ENCODE results near the gene AIP.

DNA sequence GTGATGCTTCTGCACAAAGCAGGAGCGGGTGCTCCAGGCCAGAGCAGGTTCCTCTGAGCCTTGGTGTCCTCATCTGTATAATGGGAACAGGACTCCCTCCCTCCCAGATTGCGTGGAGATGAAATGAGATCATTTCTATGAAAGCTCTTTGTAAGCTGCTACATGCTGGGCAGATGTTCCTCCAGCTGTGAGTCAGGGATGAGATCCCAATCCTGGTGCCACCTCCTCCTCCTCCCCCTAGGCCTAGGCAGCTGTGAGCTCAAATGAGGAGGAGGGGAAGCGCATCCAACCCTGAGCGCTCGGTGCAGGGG, 47.4 kb downstream of the AIP start:
- TF ChIP-seq ZNF780A (CRISPR knock-in tag; IDR thresholded peaks at IDR 0.05): no peak
- no peak for TF ChIP-seq KAT7 (CRISPR knock-in tag; IDR thresholded peaks at IDR 0.05; ENCODE audit: borderline replicate concordance)
- no peak for TF ChIP-seq HNRNPK (IDR thresholded peaks at IDR 0.05; ENCODE audit: low read depth, low read length, poor library complexity, severe bottlenecking)
- TF ChIP-seq ESRRA (IDR thresholded peaks at IDR 0.05; ENCODE audit: borderline replicate concordance, low read depth): no peak
- no peak for TF ChIP-seq EZH2 (IDR thresholded peaks at IDR 0.05; ENCODE audit: borderline replicate concordance, low read depth, low read length)
- no peak for TF ChIP-seq ZNF76 (CRISPR knock-in tag; IDR thresholded peaks at IDR 0.05; ENCODE audit: borderline replicate concordance)
- TF ChIP-seq, protein P1, sequence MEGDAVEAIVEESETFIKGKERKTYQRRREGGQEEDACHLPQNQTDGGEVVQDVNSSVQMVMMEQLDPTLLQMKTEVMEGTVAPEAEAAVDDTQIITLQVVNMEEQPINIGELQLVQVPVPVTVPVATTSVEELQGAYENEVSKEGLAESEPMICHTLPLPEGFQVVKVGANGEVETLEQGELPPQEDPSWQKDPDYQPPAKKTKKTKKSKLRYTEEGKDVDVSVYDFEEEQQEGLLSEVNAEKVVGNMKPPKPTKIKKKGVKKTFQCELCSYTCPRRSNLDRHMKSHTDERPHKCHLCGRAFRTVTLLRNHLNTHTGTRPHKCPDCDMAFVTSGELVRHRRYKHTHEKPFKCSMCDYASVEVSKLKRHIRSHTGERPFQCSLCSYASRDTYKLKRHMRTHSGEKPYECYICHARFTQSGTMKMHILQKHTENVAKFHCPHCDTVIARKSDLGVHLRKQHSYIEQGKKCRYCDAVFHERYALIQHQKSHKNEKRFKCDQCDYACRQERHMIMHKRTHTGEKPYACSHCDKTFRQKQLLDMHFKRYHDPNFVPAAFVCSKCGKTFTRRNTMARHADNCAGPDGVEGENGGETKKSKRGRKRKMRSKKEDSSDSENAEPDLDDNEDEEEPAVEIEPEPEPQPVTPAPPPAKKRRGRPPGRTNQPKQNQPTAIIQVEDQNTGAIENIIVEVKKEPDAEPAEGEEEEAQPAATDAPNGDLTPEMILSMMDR (IDR thresholded peaks at IDR 0.05 in 2 of 3, conservative IDR thresholded peaks at IDR 0.05 in 1 of 3; ENCODE audit: insufficient read depth in 2 of 3, low read depth in 1 of 3, low read length in 3 of 3): no peak
- TF ChIP-seq TAF9B (IDR thresholded peaks at IDR 0.05; ENCODE audit: partially characterized antibody): no peak
- TF ChIP-seq, protein P2, sequence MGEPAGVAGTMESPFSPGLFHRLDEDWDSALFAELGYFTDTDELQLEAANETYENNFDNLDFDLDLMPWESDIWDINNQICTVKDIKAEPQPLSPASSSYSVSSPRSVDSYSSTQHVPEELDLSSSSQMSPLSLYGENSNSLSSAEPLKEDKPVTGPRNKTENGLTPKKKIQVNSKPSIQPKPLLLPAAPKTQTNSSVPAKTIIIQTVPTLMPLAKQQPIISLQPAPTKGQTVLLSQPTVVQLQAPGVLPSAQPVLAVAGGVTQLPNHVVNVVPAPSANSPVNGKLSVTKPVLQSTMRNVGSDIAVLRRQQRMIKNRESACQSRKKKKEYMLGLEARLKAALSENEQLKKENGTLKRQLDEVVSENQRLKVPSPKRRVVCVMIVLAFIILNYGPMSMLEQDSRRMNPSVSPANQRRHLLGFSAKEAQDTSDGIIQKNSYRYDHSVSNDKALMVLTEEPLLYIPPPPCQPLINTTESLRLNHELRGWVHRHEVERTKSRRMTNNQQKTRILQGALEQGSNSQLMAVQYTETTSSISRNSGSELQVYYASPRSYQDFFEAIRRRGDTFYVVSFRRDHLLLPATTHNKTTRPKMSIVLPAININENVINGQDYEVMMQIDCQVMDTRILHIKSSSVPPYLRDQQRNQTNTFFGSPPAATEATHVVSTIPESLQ (CRISPR knock-in tag; IDR thresholded peaks at IDR 0.05): no peak
- TF ChIP-seq TEAD4 (IDR thresholded peaks at IDR 0.05; ENCODE audit: low read length): no peak
- no peak for TF ChIP-seq TEAD4 (CRISPR knock-in tag; IDR thresholded peaks at IDR 0.05; ENCODE audit: borderline replicate concordance)
- TF ChIP-seq XRCC4 (IDR thresholded peaks at IDR 0.05; ENCODE audit: extremely low read depth, insufficient read depth, insufficient read length): no peak

Data from K562 (cell line).